ENCODE measurements around the gene ARHGEF3.

GRCh38 chr3:56704706-56705105 lies 97.0 kb downstream of the ARHGEF3 start:
- no peak for TF ChIP-seq POLR2AphosphoS5 (IDR thresholded peaks at IDR 0.05)
- TF ChIP-seq, protein P1, sequence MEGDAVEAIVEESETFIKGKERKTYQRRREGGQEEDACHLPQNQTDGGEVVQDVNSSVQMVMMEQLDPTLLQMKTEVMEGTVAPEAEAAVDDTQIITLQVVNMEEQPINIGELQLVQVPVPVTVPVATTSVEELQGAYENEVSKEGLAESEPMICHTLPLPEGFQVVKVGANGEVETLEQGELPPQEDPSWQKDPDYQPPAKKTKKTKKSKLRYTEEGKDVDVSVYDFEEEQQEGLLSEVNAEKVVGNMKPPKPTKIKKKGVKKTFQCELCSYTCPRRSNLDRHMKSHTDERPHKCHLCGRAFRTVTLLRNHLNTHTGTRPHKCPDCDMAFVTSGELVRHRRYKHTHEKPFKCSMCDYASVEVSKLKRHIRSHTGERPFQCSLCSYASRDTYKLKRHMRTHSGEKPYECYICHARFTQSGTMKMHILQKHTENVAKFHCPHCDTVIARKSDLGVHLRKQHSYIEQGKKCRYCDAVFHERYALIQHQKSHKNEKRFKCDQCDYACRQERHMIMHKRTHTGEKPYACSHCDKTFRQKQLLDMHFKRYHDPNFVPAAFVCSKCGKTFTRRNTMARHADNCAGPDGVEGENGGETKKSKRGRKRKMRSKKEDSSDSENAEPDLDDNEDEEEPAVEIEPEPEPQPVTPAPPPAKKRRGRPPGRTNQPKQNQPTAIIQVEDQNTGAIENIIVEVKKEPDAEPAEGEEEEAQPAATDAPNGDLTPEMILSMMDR (IDR thresholded peaks at IDR 0.05), result no peak
